SU-DHL-6 (cell line): ENCODE results near the gene TNS3.

Experiments
- H2AFZ ChIP-seq: fragments of 200-600 bp; sonication (generic); 2 replicates; pipeline ENCODE4 v1.6.1; 2014; ENCODE audit warnings: low read depth, mild to moderate bottlenecking, moderate library complexity, mixed read lengths, antibody characterized with exemption, low read length; ENCODE audit not compliant: severe bottlenecking
- H3F3A ChIP-seq: fragments of 200-600 bp; shearing (Covaris generic); 2 replicates; pipeline ENCODE4 v1.6.0; 2016; ENCODE audit warnings: antibody characterized with exemption, mild to moderate bottlenecking; ENCODE audit not compliant: insufficient read depth
- H3K27ac ChIP-seq: fragments of 200-600 bp; sonication (generic); 2 replicates; pipeline ENCODE4 v1.5.1; 2016; ENCODE audit warnings: low read depth, mild to moderate bottlenecking, low read length, moderate library complexity, mixed read lengths
- H3K27me3 ChIP-seq: fragments of 200-600 bp; sonication (generic), shearing (Covaris generic); 2 replicates; pipeline ENCODE4 v1.6.0; 2014; ENCODE audit warnings: mild to moderate bottlenecking, low read length
- H3K36me3 ChIP-seq: fragments of 200-600 bp; sonication (generic); 2 replicates; pipeline ENCODE4 v1.6.1; 2014; ENCODE audit warnings: mild to moderate bottlenecking, low read length, mixed read lengths
- H3K4me2 ChIP-seq: fragments of 300-600, 200-600 bp; shearing (Covaris generic), sonication (generic); 2 replicates; pipeline ENCODE4 v1.6.0; 2014; ENCODE audit warnings: low read length, low read depth, mild to moderate bottlenecking; ENCODE audit not compliant: poor library complexity, severe bottlenecking
- H3K4me3 ChIP-seq: fragments of 200-600 bp; sonication (generic); 2 replicates; pipeline ENCODE4 v1.5.1; 2014; ENCODE audit warnings: antibody characterized with exemption, low read length, mild to moderate bottlenecking, mixed read lengths; ENCODE audit not compliant: insufficient read depth, poor library complexity, severe bottlenecking
- H3K79me2 ChIP-seq: fragments of 200-600 bp; sonication (generic); 2 replicates; pipeline ENCODE4 v1.6.1; 2014; ENCODE audit warnings: mild to moderate bottlenecking, low read length, moderate library complexity; ENCODE audit not compliant: insufficient read depth
- H3K9ac ChIP-seq: fragments of 200-600 bp; sonication (generic); 2 replicates; pipeline ENCODE4 v1.7.0; 2014; ENCODE audit warnings: mild to moderate bottlenecking, low read length
- H3K9me2 ChIP-seq: fragments of 200-600 bp; sonication (generic); replicated peaks from 2 replicates; pipeline ENCODE4 v1.6.1; 2014; ENCODE audit warnings: low read length; ENCODE audit not compliant: insufficient read depth
- H3K9me3 ChIP-seq: fragments of 200-600 bp; sonication (generic); 2 replicates; pipeline ENCODE4 v1.6.1; 2014; ENCODE audit warnings: low read length, mixed read lengths; ENCODE audit not compliant: insufficient read depth
- H4K20me1 ChIP-seq: fragments of 200-600 bp; sonication (generic); 2 replicates; pipeline ENCODE4 v1.6.1; 2014; ENCODE audit warnings: low read depth, mild to moderate bottlenecking, antibody characterized with exemption, low read length, moderate library complexity, mixed read lengths
- CTCF ChIP-seq: fragments of 200-600 bp; sonication (generic); IDR thresholded peaks from one replicate; pipeline ENCODE4 v1.5.1; 2017; ENCODE audit warnings: antibody characterized with exemption, mild to moderate bottlenecking, low read length, moderate library complexity; ENCODE audit not compliant: insufficient read depth, poor library complexity, severe bottlenecking
- EZH2phosphoT487 ChIP-seq: fragments of 200-600 bp; sonication (generic), shearing (Covaris generic); conservative IDR thresholded peaks from 2 replicates; pipeline ENCODE4 v1.6.1; 2018; ENCODE audit warnings: mild to moderate bottlenecking, antibody characterized with exemption, low read length, moderate library complexity, mixed read lengths

TNS3 gene

GRCh38 chr7:47356261-47356660, 225.7 kb downstream of the TNS3 start:
- Histone ChIP-seq H3K79me2 (no peaks in the 10 kb centered on the region), H3K9me3 (no peaks in the 10 kb centered on the region), H2AFZ (no peak overlapping the region), H3F3A (no peaks in the 10 kb centered on the region), H3K36me3 (no peaks in the 10 kb centered on the region), H3K4me3 (no peak overlapping the region), H3K9me2 (no peaks in the 10 kb centered on the region), H3K27me3 (no peaks in the 10 kb centered on the region), H3K4me2 (no peak overlapping the region), H4K20me1 (no peaks in the 10 kb centered on the region), H3K27ac (no peak overlapping the region), H3K9ac (no peak overlapping the region)
- no peak for TF ChIP-seq EZH2phosphoT487
- no peak for TF ChIP-seq CTCF

- Histone ChIP-seq H3K4me3 (no peak overlapping the region), H4K20me1 (no peaks in the 10 kb centered on the region), H3K9me2 (no peaks in the 10 kb centered on the region), H3K36me3 (no peaks in the 10 kb centered on the region), H3K4me2 (no peak overlapping the region), H3K27me3 (no peaks in the 10 kb centered on the region), H3K9ac (no peak overlapping the region), H3K9me3 (no peaks in the 10 kb centered on the region), H3F3A (no peaks in the 10 kb centered on the region), H3K27ac (no peak overlapping the region), H3K79me2 (no peaks in the 10 kb centered on the region), H2AFZ (no peak overlapping the region)
- no peak for TF ChIP-seq EZH2phosphoT487
- TF ChIP-seq CTCF = no peak
These were observed 226.2 kb downstream of the TNS3 start for GRCh38 chr7:47355684-47356083.

GRCh38 chr7:47354831-47355541, 226.9 kb downstream of the TNS3 start:
- Histone ChIP-seq H3F3A (no peaks in the 10 kb centered on the region), H4K20me1 (no peaks in the 10 kb centered on the region), H3K4me2 (no peak overlapping the region), H2AFZ (no peak overlapping the region), H3K27ac (no peak overlapping the region), H3K79me2 (no peaks in the 10 kb centered on the region), H3K36me3 (no peaks in the 10 kb centered on the region), H3K4me3 (no peak overlapping the region), H3K9me2 (no peaks in the 10 kb centered on the region), H3K27me3 (no peaks in the 10 kb centered on the region), H3K9me3 (no peaks in the 10 kb centered on the region), H3K9ac (no peak overlapping the region)
- TF ChIP-seq CTCF = no peak
- TF ChIP-seq EZH2phosphoT487 = no peak
